HepG2 (cell line): ENCODE data around the gene GPC2. TPM values are rescaled to one million over a fixed set of nuclear protein-coding genes. Genes with fewer than 3 reads are reported as not detected.

Experiments
- ASH2L ChIP-seq: fragments of 300-600, 200-600 bp; sonication (generic); IDR thresholded peaks from 2 replicates; pipeline ENCODE4 v1.7.0; 2017; ENCODE audit warnings: low read depth, mild to moderate bottlenecking, moderate library complexity, mixed read lengths, low read length; ENCODE audit not compliant: insufficient read length
- FOXA3 ChIP-seq: IDR thresholded peaks from 2 replicates; pipeline ENCODE4 v1.6.1; 2016; ENCODE audit warnings: missing genetic modification reagents, missing compliant biosample characterization
- GABPA ChIP-seq, 2 experiments: IDR thresholded peaks; 2 replicates each; pipeline ENCODE4 v1.6.1; 2011 to 2016; ENCODE audit warnings: low read depth in 2 of 2, low read length in 1 of 2, missing biosample characterization in 1 of 2, missing genetic modification characterization in 1 of 2
- HOXD1 ChIP-seq: sonication (generic); formaldehyde crosslinking; IDR thresholded peaks from 2 replicates; pipeline ENCODE4 v1.5.0; 2020; ENCODE audit warnings: missing genetic modification reagents
- KMT2A ChIP-seq: sonication (generic); formaldehyde crosslinking; IDR thresholded peaks from 2 replicates; pipeline ENCODE4 v1.4.0; 2020; ENCODE audit warnings: missing genetic modification reagents
- MTA3 ChIP-seq: sonication (generic); formaldehyde crosslinking; IDR thresholded peaks from 2 replicates; pipeline ENCODE4 v1.4.0; 2020; ENCODE audit warnings: missing genetic modification reagents
- NFIB ChIP-seq: sonication (generic); formaldehyde crosslinking; IDR thresholded peaks from 2 replicates; pipeline ENCODE4 v1.9.0; 2021; ENCODE audit warnings: missing genetic modification reagents, mild to moderate bottlenecking, borderline replicate concordance
- NFYC ChIP-seq: IDR thresholded peaks from 2 replicates; pipeline ENCODE4 v1.6.1; 2016; ENCODE audit warnings: missing genetic modification reagents, missing compliant biosample characterization
- POLR2G ChIP-seq: fragments of 200-400 bp; formaldehyde crosslinking; IDR thresholded peaks from 2 replicates; pipeline ENCODE4 v1.6.1; 2018; ENCODE audit warnings: mild to moderate bottlenecking, low read depth, low read length, moderate library complexity
- RCOR2 ChIP-seq: IDR thresholded peaks from 2 replicates; pipeline ENCODE4 v1.6.1; 2016; ENCODE audit warnings: missing biosample characterization, missing genetic modification reagents
- ZNF18 ChIP-seq: sonication (generic); formaldehyde crosslinking; IDR thresholded peaks from 2 replicates; pipeline ENCODE4 v1.8.0; 2022; ENCODE audit warnings: mild to moderate bottlenecking, missing genetic modification reagents; ENCODE audit not compliant: insufficient replicate concordance
- ZNF292 ChIP-seq: sonication (generic); formaldehyde crosslinking; IDR thresholded peaks from 2 replicates; pipeline ENCODE4 v1.8.1; 2022; ENCODE audit warnings: mild to moderate bottlenecking, low read depth, missing genetic modification reagents, borderline replicate concordance
- ZNF33B ChIP-seq: sonication (generic); formaldehyde crosslinking; IDR thresholded peaks from 2 replicates; pipeline ENCODE4 v1.5.1; 2020; ENCODE audit warnings: mild to moderate bottlenecking, missing genetic modification reagents
- ZNF367 ChIP-seq: sonication (generic); formaldehyde crosslinking; IDR thresholded peaks from 2 replicates; pipeline ENCODE4 v1.4.0; 2020; ENCODE audit warnings: missing genetic modification reagents, borderline replicate concordance
- ZNF605 ChIP-seq: sonication (generic); formaldehyde crosslinking; IDR thresholded peaks from 2 replicates; pipeline ENCODE4 v1.8.0; 2022; ENCODE audit warnings: mild to moderate bottlenecking, missing genetic modification reagents
- ZSCAN12 ChIP-seq: sonication (generic); formaldehyde crosslinking; IDR thresholded peaks from 2 replicates; pipeline ENCODE4 v1.9.0; 2021; ENCODE audit warnings: mild to moderate bottlenecking, missing genetic modification reagents
- polyA plus RNA-seq, 8 experiments: library from polyadenylated mRNA; depleted of rRNA in 3 of 8; stranded (reverse) in 7 of 8; unstranded in 1 of 8; fragments of >200 nt; fragmentation: Illumina TruSeq in 4 of 8; extraction: Trizol in 4 of 8; gene quantifications; 2 replicates each; pipeline versions ENCODE4 v1.2.1 to v1.2.3, GENCODE V29; 2011 to 2016; ENCODE audit warnings: low read depth in 4 of 8, missing spikeins in 1 of 8, mixed read lengths in 1 of 8; ENCODE audit not compliant: insufficient read depth in 1 of 8
- total RNA-seq, 5 experiments: library from RNA; depleted of rRNA; stranded (reverse); fragments of >200 nt; fragmentation: Illumina TruSeq; extraction: Trizol; gene quantifications; 2 replicates each; pipeline ENCODE4 v1.2.3, GENCODE V29; 2016; ENCODE audit warnings: low read depth in 1 of 5
- TF ChIP-seq, protein P1 (sequence below): sonication (generic); formaldehyde crosslinking; IDR thresholded peaks from 2 replicates; pipeline ENCODE4 v1.8.0; 2022; ENCODE audit warnings: missing genetic modification reagents, mild to moderate bottlenecking, moderate library complexity, borderline replicate concordance
- TF ChIP-seq, protein P2 (sequence below): sonication (generic); formaldehyde crosslinking; IDR thresholded peaks from 2 replicates; pipeline ENCODE4 v1.8.0; 2022; ENCODE audit warnings: mild to moderate bottlenecking, missing genetic modification reagents, moderate library complexity
- TF ChIP-seq, protein P3 (sequence below): sonication (generic); formaldehyde crosslinking; IDR thresholded peaks from 2 replicates; pipeline ENCODE4 v1.4.0; 2020; ENCODE audit warnings: mild to moderate bottlenecking, missing genetic modification reagents, borderline replicate concordance
- TF ChIP-seq, protein P4 (sequence below): sonication (generic); formaldehyde crosslinking; IDR thresholded peaks from 2 replicates; pipeline ENCODE4 v1.4.0; 2020; ENCODE audit warnings: missing genetic modification reagents, low read depth, mild to moderate bottlenecking, borderline replicate concordance

The GPC2 gene
- total and polyA plus RNA-seq, 2 of the 13 experiments (the other 11 are each of a cell fraction or from before 2014, with no cell fraction given) = 0.64 to 0.78 TPM

GRCh38 chr7:100122067-100122466 lies 55.1 kb downstream of the GPC2 start (continued):
- TF ChIP-seq, protein P1, sequence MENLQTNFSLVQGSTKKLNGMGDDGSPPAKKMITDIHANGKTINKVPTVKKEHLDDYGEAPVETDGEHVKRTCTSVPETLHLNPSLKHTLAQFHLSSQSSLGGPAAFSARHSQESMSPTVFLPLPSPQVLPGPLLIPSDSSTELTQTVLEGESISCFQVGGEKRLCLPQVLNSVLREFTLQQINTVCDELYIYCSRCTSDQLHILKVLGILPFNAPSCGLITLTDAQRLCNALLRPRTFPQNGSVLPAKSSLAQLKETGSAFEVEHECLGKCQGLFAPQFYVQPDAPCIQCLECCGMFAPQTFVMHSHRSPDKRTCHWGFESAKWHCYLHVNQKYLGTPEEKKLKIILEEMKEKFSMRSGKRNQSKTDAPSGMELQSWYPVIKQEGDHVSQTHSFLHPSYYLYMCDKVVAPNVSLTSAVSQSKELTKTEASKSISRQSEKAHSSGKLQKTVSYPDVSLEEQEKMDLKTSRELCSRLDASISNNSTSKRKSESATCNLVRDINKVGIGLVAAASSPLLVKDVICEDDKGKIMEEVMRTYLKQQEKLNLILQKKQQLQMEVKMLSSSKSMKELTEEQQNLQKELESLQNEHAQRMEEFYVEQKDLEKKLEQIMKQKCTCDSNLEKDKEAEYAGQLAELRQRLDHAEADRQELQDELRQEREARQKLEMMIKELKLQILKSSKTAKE (CRISPR knock-in tag) = peak; percentile 68; the same call in 1 of the 2 replicates
- TF ChIP-seq, protein P2, sequence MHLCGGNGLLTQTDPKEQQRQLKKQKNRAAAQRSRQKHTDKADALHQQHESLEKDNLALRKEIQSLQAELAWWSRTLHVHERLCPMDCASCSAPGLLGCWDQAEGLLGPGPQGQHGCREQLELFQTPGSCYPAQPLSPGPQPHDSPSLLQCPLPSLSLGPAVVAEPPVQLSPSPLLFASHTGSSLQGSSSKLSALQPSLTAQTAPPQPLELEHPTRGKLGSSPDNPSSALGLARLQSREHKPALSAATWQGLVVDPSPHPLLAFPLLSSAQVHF = 0 out of 2 replicates have a peak, but pooled peaks have one; percentile 38
- TF ChIP-seq ZNF367 (CRISPR knock-in tag) (no peak), FOXA3 (CRISPR knock-in tag) (peak; percentile 60), KMT2A (CRISPR knock-in tag) (no peak), ZNF33B (no peak), NFIB (CRISPR knock-in tag) (no peak), POLR2G (peak; percentile 56; the same call in 1 of the 2 replicates), ZNF605 (CRISPR knock-in tag) (peak; percentile 38; the same call in 1 of the 2 replicates), ZNF18 (CRISPR knock-in tag) (no peak), GABPA (IDR thresholded peaks at IDR 0.05; ENCODE audit: low read depth, low read length) (no peak), GABPA (CRISPR knock-in tag; IDR thresholded peaks at IDR 0.05; ENCODE audit: low read depth) (peak; percentile 66), ASH2L (no peak), ZNF292 (CRISPR knock-in tag) (peak; percentile 68; the same call in 1 of the 2 replicates), NFYC (no peak; the same call in 1 of the 2 replicates), RCOR2 (CRISPR knock-in tag) (peak; percentile 56; the same call in 1 of the 2 replicates), ZSCAN12 (no peak), HOXD1 (CRISPR knock-in tag) (no peak), MTA3 (CRISPR knock-in tag) (no peak)
- TF ChIP-seq, protein P3, sequence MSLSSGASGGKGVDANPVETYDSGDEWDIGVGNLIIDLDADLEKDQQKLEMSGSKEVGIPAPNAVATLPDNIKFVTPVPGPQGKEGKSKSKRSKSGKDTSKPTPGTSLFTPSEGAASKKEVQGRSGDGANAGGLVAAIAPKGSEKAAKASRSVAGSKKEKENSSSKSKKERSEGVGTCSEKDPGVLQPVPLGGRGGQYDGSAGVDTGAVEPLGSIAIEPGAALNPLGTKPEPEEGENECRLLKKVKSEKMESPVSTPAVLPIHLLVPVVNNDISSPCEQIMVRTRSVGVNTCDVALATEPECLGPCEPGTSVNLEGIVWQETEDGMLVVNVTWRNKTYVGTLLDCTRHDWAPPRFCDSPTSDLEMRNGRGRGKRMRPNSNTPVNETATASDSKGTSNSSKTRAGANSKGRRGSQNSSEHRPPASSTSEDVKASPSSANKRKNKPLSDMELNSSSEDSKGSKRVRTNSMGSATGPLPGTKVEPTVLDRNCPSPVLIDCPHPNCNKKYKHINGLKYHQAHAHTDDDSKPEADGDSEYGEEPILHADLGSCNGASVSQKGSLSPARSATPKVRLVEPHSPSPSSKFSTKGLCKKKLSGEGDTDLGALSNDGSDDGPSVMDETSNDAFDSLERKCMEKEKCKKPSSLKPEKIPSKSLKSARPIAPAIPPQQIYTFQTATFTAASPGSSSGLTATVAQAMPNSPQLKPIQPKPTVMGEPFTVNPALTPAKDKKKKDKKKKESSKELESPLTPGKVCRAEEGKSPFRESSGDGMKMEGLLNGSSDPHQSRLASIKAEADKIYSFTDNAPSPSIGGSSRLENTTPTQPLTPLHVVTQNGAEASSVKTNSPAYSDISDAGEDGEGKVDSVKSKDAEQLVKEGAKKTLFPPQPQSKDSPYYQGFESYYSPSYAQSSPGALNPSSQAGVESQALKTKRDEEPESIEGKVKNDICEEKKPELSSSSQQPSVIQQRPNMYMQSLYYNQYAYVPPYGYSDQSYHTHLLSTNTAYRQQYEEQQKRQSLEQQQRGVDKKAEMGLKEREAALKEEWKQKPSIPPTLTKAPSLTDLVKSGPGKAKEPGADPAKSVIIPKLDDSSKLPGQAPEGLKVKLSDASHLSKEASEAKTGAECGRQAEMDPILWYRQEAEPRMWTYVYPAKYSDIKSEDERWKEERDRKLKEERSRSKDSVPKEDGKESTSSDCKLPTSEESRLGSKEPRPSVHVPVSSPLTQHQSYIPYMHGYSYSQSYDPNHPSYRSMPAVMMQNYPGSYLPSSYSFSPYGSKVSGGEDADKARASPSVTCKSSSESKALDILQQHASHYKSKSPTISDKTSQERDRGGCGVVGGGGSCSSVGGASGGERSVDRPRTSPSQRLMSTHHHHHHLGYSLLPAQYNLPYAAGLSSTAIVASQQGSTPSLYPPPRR = peak; percentile 55
- TF ChIP-seq, protein P4, sequence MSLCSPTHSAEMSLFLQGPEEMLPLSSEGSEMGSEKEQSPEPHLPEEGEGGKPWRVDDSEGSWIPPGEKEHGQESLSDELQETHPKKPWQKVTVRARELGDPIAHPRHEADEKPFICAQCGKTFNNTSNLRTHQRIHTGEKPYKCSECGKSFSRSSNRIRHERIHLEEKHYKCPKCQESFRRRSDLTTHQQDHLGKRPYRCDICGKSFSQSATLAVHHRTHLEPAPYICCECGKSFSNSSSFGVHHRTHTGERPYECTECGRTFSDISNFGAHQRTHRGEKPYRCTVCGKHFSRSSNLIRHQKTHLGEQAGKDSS (CRISPR knock-in tag) = no peak
